Measurements from ENCODE around the gene FBXO42.

The FBXO42 gene

DNA sequence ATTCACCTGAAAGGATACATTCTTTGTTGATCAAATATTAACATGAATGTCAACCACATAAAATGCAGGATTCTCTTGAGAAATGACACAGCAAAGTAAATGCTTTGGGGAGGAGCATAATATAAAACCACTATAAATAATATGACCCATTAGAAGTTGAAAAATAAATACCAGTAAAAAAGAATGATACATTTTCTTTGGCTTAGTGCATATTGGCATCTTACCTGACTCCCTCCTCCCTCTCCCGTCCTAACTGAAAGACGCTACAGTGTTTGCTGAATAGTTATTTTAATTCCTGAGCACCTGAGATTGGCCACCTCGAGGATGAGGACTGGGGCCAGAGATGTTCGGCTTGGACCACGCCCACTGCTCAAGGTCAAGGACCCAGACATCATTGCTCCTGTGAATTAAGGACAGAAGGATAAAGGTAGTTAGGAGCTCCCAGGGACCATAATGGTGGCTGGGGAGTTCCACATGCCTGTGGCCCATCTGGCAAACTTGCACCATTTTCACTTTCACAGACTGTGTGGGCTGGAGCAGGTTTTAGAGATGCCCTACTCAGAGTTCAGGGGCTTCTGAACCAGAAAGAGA is 98.9 kb downstream of the FBXO42 start:
- no peak overlapping the region for H3K56ac ChIP-seq (ENCODE audit: low read length)
- no peak overlapping the region for H4K8ac ChIP-seq (ENCODE audit: low read depth, low read length)
- H3K4me1 ChIP-seq (ENCODE audit: control insufficient read depth, low read depth, low read length) = no peaks in the 10 kb centered on the region
- no peak overlapping the region for H3K18ac ChIP-seq (ENCODE audit: low read length)
- H2BK120ac ChIP-seq (ENCODE audit: low read depth, low read length) = no peak overlapping the region
- no peak overlapping the region for H3K4me2 ChIP-seq (ENCODE audit: low read length)
- no peak for DNase-seq
- H2AK5ac ChIP-seq (ENCODE audit: low read length) = no peak overlapping the region
- H3K36me3 ChIP-seq (ENCODE audit: control insufficient read depth, insufficient read depth, low read length) = peaks cover 3% of the 10 kb centered on the region
- no peaks in the 10 kb centered on the region for H3K27me3 ChIP-seq (ENCODE audit: insufficient read depth, low read length, poor library complexity)
- H3K23ac ChIP-seq (ENCODE audit: low read length) = no peak overlapping the region
- no peak overlapping the region for H4K5ac ChIP-seq (ENCODE audit: low read length)
- no peak overlapping the region for H3K4me3 ChIP-seq (ENCODE audit: low read length)
- no peak overlapping the region for H3K9ac ChIP-seq (ENCODE audit: low read length)
- H2BK15ac ChIP-seq (replicated peaks; ENCODE audit: low read depth) = no peak overlapping the region
- H3K79me1 ChIP-seq (ENCODE audit: low read length) = no peaks in the 10 kb centered on the region
- H3K4ac ChIP-seq (ENCODE audit: low read depth, low read length) = no peak overlapping the region
- H3K27ac ChIP-seq (ENCODE audit: low read depth, low read length) = no peak overlapping the region
- no CpG with 5 or more reads among the region's 5 CpGs for WGBS (ENCODE audit: extremely low coverage, insufficient coverage, low lambda C conversion rate)
- H2BK5ac ChIP-seq (ENCODE audit: low read length) = no peak overlapping the region
- H3K79me2 ChIP-seq (ENCODE audit: control insufficient read depth, insufficient read depth, low read length) = no peaks in the 10 kb centered on the region

DNA sequence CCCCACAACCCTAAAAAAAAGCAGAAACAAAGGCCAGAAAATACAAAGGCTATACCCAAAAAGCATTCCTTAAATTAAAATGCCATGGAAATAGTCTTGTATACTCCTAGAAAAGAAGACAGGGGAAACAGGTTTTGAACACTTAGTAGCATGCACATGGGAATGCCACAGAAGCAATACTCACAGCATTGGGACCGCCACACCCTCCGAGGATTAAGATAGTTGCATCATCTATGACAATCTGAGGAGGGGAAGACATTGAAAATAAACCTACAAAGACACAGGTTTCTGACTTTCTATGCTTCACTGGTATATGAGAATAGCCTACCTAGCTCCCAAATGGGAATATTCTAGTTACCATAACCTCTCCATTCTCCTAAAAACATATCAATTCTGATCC is 99.4 kb downstream of the FBXO42 start:
- H4K8ac ChIP-seq (ENCODE audit: low read depth, low read length) = no peak overlapping the region
- WGBS (ENCODE audit: extremely low coverage, insufficient coverage, low lambda C conversion rate) = no CpG with 5 or more reads among the region's 2 CpGs
- no peaks in the 10 kb centered on the region for H3K79me2 ChIP-seq (ENCODE audit: control insufficient read depth, insufficient read depth, low read length)
- no peak for DNase-seq
- H3K79me1 ChIP-seq (ENCODE audit: low read length) = no peaks in the 10 kb centered on the region
- no peak overlapping the region for H4K5ac ChIP-seq (ENCODE audit: low read length)
- H3K56ac ChIP-seq (ENCODE audit: low read length) = no peak overlapping the region
- no peak overlapping the region for H2AK5ac ChIP-seq (ENCODE audit: low read length)
- no peak overlapping the region for H3K23ac ChIP-seq (ENCODE audit: low read length)
- H3K4ac ChIP-seq (ENCODE audit: low read depth, low read length) = no peak overlapping the region
- H3K4me3 ChIP-seq (ENCODE audit: low read length) = no peak overlapping the region
- no peaks in the 10 kb centered on the region for H3K4me1 ChIP-seq (ENCODE audit: control insufficient read depth, low read depth, low read length)
- H2BK120ac ChIP-seq (ENCODE audit: low read depth, low read length) = no peak overlapping the region
- H3K27ac ChIP-seq (ENCODE audit: low read depth, low read length) = no peak overlapping the region
- no peak overlapping the region for H3K4me2 ChIP-seq (ENCODE audit: low read length)
- H2BK5ac ChIP-seq (ENCODE audit: low read length) = no peak overlapping the region
- no peak overlapping the region for H3K18ac ChIP-seq (ENCODE audit: low read length)
- H3K27me3 ChIP-seq (ENCODE audit: insufficient read depth, low read length, poor library complexity) = no peaks in the 10 kb centered on the region
- H3K9ac ChIP-seq (ENCODE audit: low read length) = no peak overlapping the region
- peaks cover 3% of the 10 kb centered on the region for H3K36me3 ChIP-seq (ENCODE audit: control insufficient read depth, insufficient read depth, low read length)
- no peak overlapping the region for H2BK15ac ChIP-seq (replicated peaks; ENCODE audit: low read depth)

DNA sequence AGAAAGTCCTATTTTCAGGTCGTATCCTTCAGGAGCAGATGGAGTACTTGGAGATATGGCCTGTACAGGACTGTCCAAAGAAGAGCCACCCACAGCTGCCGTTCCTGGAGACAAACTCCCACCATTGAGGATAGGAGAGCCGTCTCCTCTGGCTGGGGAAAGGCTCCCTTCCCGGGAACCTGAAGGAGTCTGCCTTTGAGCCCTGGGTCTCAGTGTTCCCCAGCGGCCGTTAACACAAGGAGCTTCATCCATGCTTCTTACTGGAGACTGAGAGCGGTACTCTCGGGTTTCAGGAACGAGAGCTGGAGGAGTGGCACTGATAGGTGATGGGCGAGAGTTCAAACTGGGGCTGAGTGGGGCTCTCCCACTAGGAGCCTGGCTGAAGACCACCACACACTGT is 100.9 kb downstream of the FBXO42 start:
- no peak overlapping the region for H2BK15ac ChIP-seq (replicated peaks; ENCODE audit: low read depth)
- H3K18ac ChIP-seq (ENCODE audit: low read length) = no peak overlapping the region
- no peak overlapping the region for H3K56ac ChIP-seq (ENCODE audit: low read length)
- H2BK120ac ChIP-seq (ENCODE audit: low read depth, low read length) = no peak overlapping the region
- no peaks in the 10 kb centered on the region for H3K4me1 ChIP-seq (ENCODE audit: control insufficient read depth, low read depth, low read length)
- no peak overlapping the region for H3K9ac ChIP-seq (ENCODE audit: low read length)
- H3K4me2 ChIP-seq (ENCODE audit: low read length) = no peak overlapping the region
- no peaks in the 10 kb centered on the region for H3K27me3 ChIP-seq (ENCODE audit: insufficient read depth, low read length, poor library complexity)
- H3K4ac ChIP-seq (ENCODE audit: low read depth, low read length) = no peak overlapping the region
- no peak overlapping the region for H3K23ac ChIP-seq (ENCODE audit: low read length)
- H3K79me2 ChIP-seq (ENCODE audit: control insufficient read depth, insufficient read depth, low read length) = no peaks in the 10 kb centered on the region
- H3K27ac ChIP-seq (ENCODE audit: low read depth, low read length) = no peak overlapping the region
- H3K4me3 ChIP-seq (ENCODE audit: low read length) = no peak overlapping the region
- H4K8ac ChIP-seq (ENCODE audit: low read depth, low read length) = no peak overlapping the region
- H2AK5ac ChIP-seq (ENCODE audit: low read length) = no peak overlapping the region
- WGBS (ENCODE audit: extremely low coverage, insufficient coverage, low lambda C conversion rate) = no CpG with 5 or more reads among the region's 10 CpGs
- no peaks in the 10 kb centered on the region for H3K79me1 ChIP-seq (ENCODE audit: low read length)
- H2BK5ac ChIP-seq (ENCODE audit: low read length) = no peak overlapping the region
- H4K5ac ChIP-seq (ENCODE audit: low read length) = no peak overlapping the region
- H3K36me3 ChIP-seq (ENCODE audit: control insufficient read depth, insufficient read depth, low read length) = peaks cover 3% of the 10 kb centered on the region
- no peak for DNase-seq

DNA sequence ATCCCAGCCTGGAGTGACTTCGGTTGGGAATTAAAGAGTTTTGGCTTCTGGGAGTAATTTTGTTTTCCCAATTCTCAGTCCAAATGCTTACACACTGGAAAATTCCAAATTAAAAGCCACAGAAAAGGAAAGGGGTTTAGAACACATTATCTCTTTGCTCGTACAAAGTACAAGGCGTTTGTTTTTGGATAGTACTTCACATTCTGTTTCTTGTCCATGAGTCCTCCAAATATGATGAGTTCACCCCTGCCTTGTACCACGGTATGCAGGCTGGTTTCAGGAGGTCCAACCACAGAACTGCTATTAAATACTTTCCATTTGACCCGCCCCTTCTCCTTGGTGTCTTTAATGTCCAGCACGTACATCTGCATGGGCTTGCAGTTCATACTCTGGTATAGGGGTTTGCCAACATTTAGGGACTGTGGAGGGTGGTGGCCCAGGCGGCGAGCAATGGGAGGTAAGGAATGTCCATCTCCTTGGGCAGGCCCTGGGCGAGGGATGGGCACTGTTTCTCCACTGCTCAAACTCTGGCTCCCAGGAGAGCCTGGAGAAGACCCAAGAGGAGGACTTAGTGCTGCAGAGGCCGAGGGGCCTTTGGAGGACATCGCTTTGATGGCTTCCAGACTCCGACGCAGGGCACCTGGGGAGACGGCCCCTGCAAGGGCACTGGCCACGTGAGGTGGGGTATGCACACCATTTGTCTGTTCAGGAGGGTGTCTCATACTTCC is 101.6 kb downstream of the FBXO42 start:
- H3K56ac ChIP-seq (ENCODE audit: low read length) = no peak overlapping the region
- no peak overlapping the region for H2BK15ac ChIP-seq (replicated peaks; ENCODE audit: low read depth)
- H3K4me2 ChIP-seq (ENCODE audit: low read length) = no peak overlapping the region
- DNase-seq = no peak
- no CpG with 5 or more reads among the region's 15 CpGs for WGBS (ENCODE audit: extremely low coverage, insufficient coverage, low lambda C conversion rate)
- no peak overlapping the region for H2AK5ac ChIP-seq (ENCODE audit: low read length)
- no peak overlapping the region for H3K4me3 ChIP-seq (ENCODE audit: low read length)
- peaks cover 3% of the 10 kb centered on the region for H3K36me3 ChIP-seq (ENCODE audit: control insufficient read depth, insufficient read depth, low read length)
- no peak overlapping the region for H3K27ac ChIP-seq (ENCODE audit: low read depth, low read length)
- H3K79me1 ChIP-seq (ENCODE audit: low read length) = no peaks in the 10 kb centered on the region
- no peak overlapping the region for H4K5ac ChIP-seq (ENCODE audit: low read length)
- no peaks in the 10 kb centered on the region for H3K79me2 ChIP-seq (ENCODE audit: control insufficient read depth, insufficient read depth, low read length)
- H3K9ac ChIP-seq (ENCODE audit: low read length) = no peak overlapping the region
- no peaks in the 10 kb centered on the region for H3K4me1 ChIP-seq (ENCODE audit: control insufficient read depth, low read depth, low read length)
- no peak overlapping the region for H3K4ac ChIP-seq (ENCODE audit: low read depth, low read length)
- H2BK5ac ChIP-seq (ENCODE audit: low read length) = no peak overlapping the region
- no peak overlapping the region for H2BK120ac ChIP-seq (ENCODE audit: low read depth, low read length)
- no peak overlapping the region for H3K18ac ChIP-seq (ENCODE audit: low read length)
- H3K23ac ChIP-seq (ENCODE audit: low read length) = no peak overlapping the region
- no peaks in the 10 kb centered on the region for H3K27me3 ChIP-seq (ENCODE audit: insufficient read depth, low read length, poor library complexity)
- H4K8ac ChIP-seq (ENCODE audit: low read depth, low read length) = no peak overlapping the region

DNA sequence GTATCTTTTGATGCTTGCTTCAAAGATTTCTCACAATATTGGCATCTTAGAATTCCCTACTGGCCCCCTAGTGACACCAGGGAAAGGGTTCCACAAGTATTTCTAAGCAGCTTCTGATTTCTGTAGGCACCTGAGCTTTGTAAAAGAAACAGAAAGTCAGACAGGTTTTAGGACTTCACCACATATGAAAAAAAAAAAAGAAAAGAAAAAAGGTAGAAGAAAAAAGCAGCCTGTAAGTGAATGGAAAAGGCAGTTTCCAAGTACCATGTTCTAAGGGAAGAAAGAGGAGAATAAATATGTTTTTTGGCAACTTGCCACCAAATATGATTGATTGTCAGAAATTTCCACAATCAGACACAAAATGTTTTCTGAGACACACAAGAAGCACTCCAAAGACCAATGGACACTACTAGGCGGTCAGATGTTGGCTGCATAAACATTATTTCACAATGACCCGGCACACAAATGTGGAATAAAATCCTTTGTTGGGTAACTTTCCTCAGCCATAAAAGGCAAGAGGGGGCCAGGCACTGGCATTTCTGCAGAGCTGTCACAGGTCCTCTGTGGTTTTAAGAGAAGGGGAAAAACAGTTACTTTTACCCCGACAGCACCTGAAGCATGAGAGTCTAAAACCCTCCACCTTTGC is 102.6 kb downstream of the FBXO42 start:
- H3K9ac ChIP-seq (ENCODE audit: low read length) = no peak overlapping the region
- no peak overlapping the region for H3K23ac ChIP-seq (ENCODE audit: low read length)
- no peak overlapping the region for H3K4ac ChIP-seq (ENCODE audit: low read depth, low read length)
- H3K4me3 ChIP-seq (ENCODE audit: low read length) = no peak overlapping the region
- no peak for DNase-seq
- no peak overlapping the region for H4K5ac ChIP-seq (ENCODE audit: low read length)
- no peak overlapping the region for H3K4me2 ChIP-seq (ENCODE audit: low read length)
- no peak overlapping the region for H2BK5ac ChIP-seq (ENCODE audit: low read length)
- H3K18ac ChIP-seq (ENCODE audit: low read length) = no peak overlapping the region
- H4K8ac ChIP-seq (ENCODE audit: low read depth, low read length) = no peak overlapping the region
- H3K36me3 ChIP-seq (ENCODE audit: control insufficient read depth, insufficient read depth, low read length) = peaks cover 3% of the 10 kb centered on the region
- no CpG with 5 or more reads among the region's 3 CpGs for WGBS (ENCODE audit: extremely low coverage, insufficient coverage, low lambda C conversion rate)
- no peak overlapping the region for H2BK120ac ChIP-seq (ENCODE audit: low read depth, low read length)
- H3K27me3 ChIP-seq (ENCODE audit: insufficient read depth, low read length, poor library complexity) = no peaks in the 10 kb centered on the region
- no peaks in the 10 kb centered on the region for H3K79me1 ChIP-seq (ENCODE audit: low read length)
- no peak overlapping the region for H3K27ac ChIP-seq (ENCODE audit: low read depth, low read length)
- no peaks in the 10 kb centered on the region for H3K4me1 ChIP-seq (ENCODE audit: control insufficient read depth, low read depth, low read length)
- no peak overlapping the region for H2AK5ac ChIP-seq (ENCODE audit: low read length)
- no peaks in the 10 kb centered on the region for H3K79me2 ChIP-seq (ENCODE audit: control insufficient read depth, insufficient read depth, low read length)
- no peak overlapping the region for H2BK15ac ChIP-seq (replicated peaks; ENCODE audit: low read depth)
- H3K56ac ChIP-seq (ENCODE audit: low read length) = no peak overlapping the region

All from mesendoderm (in vitro differentiated cells).